Esophagus squamous epithelium (tissue), 4 donors: Measurements from ENCODE around the gene GEMIN5.
"Not testable (repeated sequence)": the region's sequence is repeated elsewhere in the genome, so short reads cannot be mapped to it uniquely, and the experiment has no call there.

ENCODE experiments used
- CTCF ChIP-seq, 6 experiments: fragments of 450-650 bp in 4 of 6; fragments of 200-600 bp in 2 of 6; sonication (generic) in 2 of 6; IDR thresholded peaks; one replicate each; pipeline ENCODE4 v1.5.1; 2016 to 2019; ENCODE audit warnings: antibody characterized with exemption in 6 of 6, mild to moderate bottlenecking in 4 of 6, moderate library complexity in 4 of 6
- POLR2A ChIP-seq, 4 donors: fragments of 450-650 bp; IDR thresholded peaks; one replicate each; pipeline ENCODE4 v1.6.1; 2017; ENCODE audit warnings: antibody characterized with exemption in 4 of 4, mild to moderate bottlenecking in 4 of 4, moderate library complexity in 3 of 4

GRCh38 chr5:154905601-154906000, 32.4 kb downstream of the GEMIN5 start:
- TF ChIP-seq CTCF, POLR2A (IDR thresholded peaks at IDR 0.05): not testable (repeated sequence)
